GM12878 (cell line): ENCODE results near the gene SCN11A. TPM values are rescaled to one million over a fixed set of nuclear protein-coding genes. Genes with fewer than 3 reads are reported as not detected.

ENCODE experiments used
- ASH2L ChIP-seq: fragments of 300-600, 200-600 bp; sonication (generic); IDR thresholded peaks from 2 replicates; pipeline ENCODE4 v1.6.1; 2017; ENCODE audit warnings: low read depth, mild to moderate bottlenecking, borderline replicate concordance
- BHLHE40 ChIP-seq, 2 experiments: fragments of 450-650 bp in 1 of 2; IDR thresholded peaks; 2 replicates each; pipeline ENCODE4 v1.6.1; 2011 to 2017; ENCODE audit warnings: low read depth in 2 of 2, borderline replicate concordance in 1 of 2, improper control_type of control experiment in 1 of 2, low read length in 1 of 2, mild to moderate bottlenecking in 1 of 2
- CREM ChIP-seq: IDR thresholded peaks from 2 replicates; pipeline ENCODE4 v1.6.1; 2014; ENCODE audit warnings: antibody characterized with exemption, low read depth
- DPF2 ChIP-seq: fragments of 450-650 bp; IDR thresholded peaks from 2 replicates; pipeline ENCODE4 v1.6.1; 2017; ENCODE audit warnings: mild to moderate bottlenecking
- FOXK2 ChIP-seq: fragments of 450-650 bp; IDR thresholded peaks from 2 replicates; pipeline ENCODE4 v1.6.1; 2017; ENCODE audit warnings: mild to moderate bottlenecking, moderate library complexity
- HCFC1 ChIP-seq: fragments of 150-350 bp; IDR thresholded peaks from 2 replicates; pipeline ENCODE4 v1.6.1; 2014; ENCODE audit warnings: low read length
- KLF5 ChIP-seq: fragments of 450-650 bp; IDR thresholded peaks from 2 replicates; pipeline ENCODE4 v1.6.1; 2014; ENCODE audit warnings: mild to moderate bottlenecking; ENCODE audit not compliant: partially characterized antibody
- MXI1 ChIP-seq: fragments of 150-350 bp; IDR thresholded peaks from 2 replicates; pipeline ENCODE4 v1.6.1; 2011; ENCODE audit warnings: low read depth, mild to moderate bottlenecking, inconsistent platforms, low read length, improper control_type of control experiment
- NFXL1 ChIP-seq: fragments of 450-650 bp; IDR thresholded peaks from 2 replicates; pipeline ENCODE4 v1.6.1; 2017; ENCODE audit warnings: antibody characterized with exemption, mild to moderate bottlenecking, borderline replicate concordance
- POLR2AphosphoS5 ChIP-seq: IDR thresholded peaks from 2 replicates; pipeline ENCODE4 v1.6.1; 2011; ENCODE audit warnings: mild to moderate bottlenecking, low read length, inconsistent platforms
- RAD21 ChIP-seq: IDR thresholded peaks from 2 replicates; pipeline ENCODE4 v1.6.1; 2011; ENCODE audit warnings: mild to moderate bottlenecking, low read depth, low read length, moderate library complexity; ENCODE audit not compliant: insufficient read depth
- RELA ChIP-seq: fragments of 450-650 bp; IDR thresholded peaks from 2 replicates; pipeline ENCODE4 v1.8.0; 2014; ENCODE audit warnings: borderline replicate concordance; ENCODE audit not compliant: partially characterized antibody
- RFX5 ChIP-seq: IDR thresholded peaks from 2 replicates; pipeline ENCODE4 v1.6.1; 2011; ENCODE audit warnings: low read depth, low read length, improper control_type of control experiment
- RUNX3 ChIP-seq: IDR thresholded peaks from 2 replicates; pipeline ENCODE4 v1.6.1; 2012; ENCODE audit warnings: low read length, inconsistent platforms
- SMC3 ChIP-seq: IDR thresholded peaks from 2 replicates; pipeline ENCODE4 v1.6.1; 2011; ENCODE audit warnings: low read length, improper control_type of control experiment, borderline replicate concordance
- SPI1 ChIP-seq: IDR thresholded peaks from 2 replicates; pipeline ENCODE4 v1.6.1; 2011; ENCODE audit warnings: low read depth, mild to moderate bottlenecking, low read length, moderate library complexity, borderline replicate concordance; ENCODE audit not compliant: insufficient read depth
- SRF ChIP-seq, 2 experiments: IDR thresholded peaks; 2 replicates each; pipeline ENCODE4 v1.6.1; 2011; ENCODE audit warnings: low read depth in 2 of 2, low read length in 2 of 2, mild to moderate bottlenecking in 1 of 2, moderate library complexity in 1 of 2
- TCF3 ChIP-seq: IDR thresholded peaks from 2 replicates; pipeline ENCODE4 v1.6.1; 2012; ENCODE audit warnings: low read depth, mild to moderate bottlenecking, low read length, borderline replicate concordance; ENCODE audit not compliant: insufficient read depth
- polyA plus RNA-seq, 11 experiments: library from polyadenylated mRNA; depleted of rRNA in 4 of 11; unstranded in 6 of 11; stranded (reverse) in 5 of 11; fragments of >200 nt; fragmentation: Nextera tagmentation in 4 of 11; fragmentation: Illumina TruSeq in 1 of 11; extraction: Ambion mirVana in 4 of 11; extraction: Trizol in 1 of 11; gene quantifications; 1 replicate in 1 of 11; 2 replicates in 10 of 11; pipeline versions ENCODE4 v1.2.1 to v1.2.3, GENCODE V29; 2011 to 2016; ENCODE audit warnings: inconsistent platforms in 2 of 11, missing spikeins in 2 of 11, low read depth in 1 of 11
- total RNA-seq, 4 experiments: library from RNA; depleted of rRNA in 3 of 4; stranded (reverse); fragments of >200 nt in 3 of 4; fragmentation: Illumina TruSeq in 1 of 4; extraction: Trizol in 1 of 4; gene quantifications; 2 replicates each; pipeline versions ENCODE4 v1.2.1 to v1.2.3, GENCODE V29; 2013 to 2021
- TF ChIP-seq, protein P1 (sequence below): fragments of 450-650 bp; formaldehyde crosslinking; IDR thresholded peaks from 2 replicates; pipeline ENCODE4 v1.4.0; 2020; ENCODE audit warnings: mild to moderate bottlenecking, moderate library complexity
- TF ChIP-seq, protein P2 (sequence below): IDR thresholded peaks from 2 replicates; pipeline ENCODE4 v1.6.1; 2012; ENCODE audit warnings: low read depth, low read length, improper control_type of control experiment
- TF ChIP-seq, protein P3 (sequence below): fragments of 450-650 bp; IDR thresholded peaks from 2 replicates; pipeline ENCODE4 v1.6.1; 2017; ENCODE audit warnings: mild to moderate bottlenecking, moderate library complexity

SCN11A gene
- total and polyA plus RNA-seq, 10 of the 15 experiments (the other 5 are each of a cell fraction or from before 2014, with no cell fraction given): under 0.01 to 0.14 (median 0.03) TPM; not detected in 4

DNA sequence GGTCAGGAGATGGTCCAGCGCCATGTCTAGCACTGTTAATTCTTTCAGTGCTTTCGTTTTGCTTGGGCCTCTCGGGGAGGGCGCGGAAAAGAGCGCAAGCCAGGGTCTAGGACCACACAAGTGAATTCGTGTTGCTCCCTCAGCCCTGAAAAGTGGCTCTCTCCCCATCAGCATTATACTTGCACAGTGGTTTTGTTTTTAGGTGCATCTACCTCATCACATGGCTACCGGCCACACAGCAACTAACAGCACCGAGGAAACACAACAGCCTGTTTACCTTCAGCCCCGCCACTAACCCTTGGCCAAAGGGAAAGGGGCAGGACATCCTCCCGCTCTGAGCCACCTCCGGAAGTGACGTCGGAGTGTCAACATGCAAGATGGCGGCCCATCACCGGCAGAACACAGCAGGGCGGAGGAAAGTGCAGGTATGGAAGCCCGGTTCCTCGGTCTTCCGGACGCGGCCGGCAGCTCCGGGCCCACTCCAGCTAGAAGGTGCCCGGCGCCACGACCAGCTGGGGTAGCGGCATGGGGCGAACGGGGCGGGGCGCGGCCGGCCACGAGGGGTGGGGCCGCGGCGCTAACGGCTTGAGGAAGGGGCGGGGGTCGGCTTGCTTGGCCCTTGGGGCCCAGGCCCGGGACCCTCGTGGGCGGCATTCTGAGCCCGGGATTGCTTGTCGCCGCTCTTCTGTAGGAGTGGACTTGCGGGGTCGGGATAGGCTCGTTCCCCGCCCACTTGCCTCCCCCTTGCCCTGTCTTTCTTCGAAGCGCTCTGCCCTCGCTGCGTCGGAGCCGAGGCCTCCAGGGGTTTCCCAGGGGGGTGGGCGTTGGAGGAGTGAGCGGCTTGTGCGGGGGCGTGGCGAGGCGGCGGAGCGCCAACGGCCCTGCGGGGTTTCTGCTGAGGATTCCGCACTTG is at the start of gene SCN11A, which contains the start of gene WDR48 (continued):
- TF ChIP-seq, protein P1, sequence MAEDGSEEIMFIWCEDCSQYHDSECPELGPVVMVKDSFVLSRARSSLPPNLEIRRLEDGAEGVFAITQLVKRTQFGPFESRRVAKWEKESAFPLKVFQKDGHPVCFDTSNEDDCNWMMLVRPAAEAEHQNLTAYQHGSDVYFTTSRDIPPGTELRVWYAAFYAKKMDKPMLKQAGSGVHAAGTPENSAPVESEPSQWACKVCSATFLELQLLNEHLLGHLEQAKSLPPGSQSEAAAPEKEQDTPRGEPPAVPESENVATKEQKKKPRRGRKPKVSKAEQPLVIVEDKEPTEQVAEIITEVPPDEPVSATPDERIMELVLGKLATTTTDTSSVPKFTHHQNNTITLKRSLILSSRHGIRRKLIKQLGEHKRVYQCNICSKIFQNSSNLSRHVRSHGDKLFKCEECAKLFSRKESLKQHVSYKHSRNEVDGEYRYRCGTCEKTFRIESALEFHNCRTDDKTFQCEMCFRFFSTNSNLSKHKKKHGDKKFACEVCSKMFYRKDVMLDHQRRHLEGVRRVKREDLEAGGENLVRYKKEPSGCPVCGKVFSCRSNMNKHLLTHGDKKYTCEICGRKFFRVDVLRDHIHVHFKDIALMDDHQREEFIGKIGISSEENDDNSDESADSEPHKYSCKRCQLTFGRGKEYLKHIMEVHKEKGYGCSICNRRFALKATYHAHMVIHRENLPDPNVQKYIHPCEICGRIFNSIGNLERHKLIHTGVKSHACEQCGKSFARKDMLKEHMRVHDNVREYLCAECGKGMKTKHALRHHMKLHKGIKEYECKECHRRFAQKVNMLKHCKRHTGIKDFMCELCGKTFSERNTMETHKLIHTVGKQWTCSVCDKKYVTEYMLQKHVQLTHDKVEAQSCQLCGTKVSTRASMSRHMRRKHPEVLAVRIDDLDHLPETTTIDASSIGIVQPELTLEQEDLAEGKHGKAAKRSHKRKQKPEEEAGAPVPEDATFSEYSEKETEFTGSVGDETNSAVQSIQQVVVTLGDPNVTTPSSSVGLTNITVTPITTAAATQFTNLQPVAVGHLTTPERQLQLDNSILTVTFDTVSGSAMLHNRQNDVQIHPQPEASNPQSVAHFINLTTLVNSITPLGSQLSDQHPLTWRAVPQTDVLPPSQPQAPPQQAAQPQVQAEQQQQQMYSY (CRISPR knock-in tag): no peak
- TF ChIP-seq, protein P2, sequence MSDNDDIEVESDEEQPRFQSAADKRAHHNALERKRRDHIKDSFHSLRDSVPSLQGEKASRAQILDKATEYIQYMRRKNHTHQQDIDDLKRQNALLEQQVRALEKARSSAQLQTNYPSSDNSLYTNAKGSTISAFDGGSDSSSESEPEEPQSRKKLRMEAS: peak; percentile 61; the same call in 1 of the 2 replicates
- TF ChIP-seq CREM (peak; percentile 98), FOXK2 (peak; percentile 96), ASH2L (peak; percentile 88; the same call in 1 of the 2 replicates), MXI1 (peak; percentile 58; the same call in 1 of the 2 replicates), RUNX3 (peak; percentile 53), RAD21 (no peak), SRF (IDR thresholded peaks at IDR 0.05; ENCODE audit: low read depth in 2 of 2, low read length in 2 of 2) (no peak), RELA (peak; percentile 45), TCF3 (peak; percentile 42; the same call in 1 of the 2 replicates), BHLHE40 (IDR thresholded peaks at IDR 0.05; ENCODE audit: borderline replicate concordance in 1 of 2, low read depth in 2 of 2, low read length in 1 of 2) (0 out of 4 replicates have a peak, but pooled peaks of 1 of the 2 experiments have one; percentile 11), DPF2 (peak; percentile 34), POLR2AphosphoS5 (peak; percentile 95), HCFC1 (peak; percentile 55; the same call in 1 of the 2 replicates), NFXL1 (no peak), SMC3 (no peak), SPI1 (0 out of 2 replicates have a peak, but pooled peaks have one; percentile 23), KLF5 (peak; percentile 90), RFX5 (peak; percentile 58; the same call in 1 of the 2 replicates)
- TF ChIP-seq, protein P3, sequence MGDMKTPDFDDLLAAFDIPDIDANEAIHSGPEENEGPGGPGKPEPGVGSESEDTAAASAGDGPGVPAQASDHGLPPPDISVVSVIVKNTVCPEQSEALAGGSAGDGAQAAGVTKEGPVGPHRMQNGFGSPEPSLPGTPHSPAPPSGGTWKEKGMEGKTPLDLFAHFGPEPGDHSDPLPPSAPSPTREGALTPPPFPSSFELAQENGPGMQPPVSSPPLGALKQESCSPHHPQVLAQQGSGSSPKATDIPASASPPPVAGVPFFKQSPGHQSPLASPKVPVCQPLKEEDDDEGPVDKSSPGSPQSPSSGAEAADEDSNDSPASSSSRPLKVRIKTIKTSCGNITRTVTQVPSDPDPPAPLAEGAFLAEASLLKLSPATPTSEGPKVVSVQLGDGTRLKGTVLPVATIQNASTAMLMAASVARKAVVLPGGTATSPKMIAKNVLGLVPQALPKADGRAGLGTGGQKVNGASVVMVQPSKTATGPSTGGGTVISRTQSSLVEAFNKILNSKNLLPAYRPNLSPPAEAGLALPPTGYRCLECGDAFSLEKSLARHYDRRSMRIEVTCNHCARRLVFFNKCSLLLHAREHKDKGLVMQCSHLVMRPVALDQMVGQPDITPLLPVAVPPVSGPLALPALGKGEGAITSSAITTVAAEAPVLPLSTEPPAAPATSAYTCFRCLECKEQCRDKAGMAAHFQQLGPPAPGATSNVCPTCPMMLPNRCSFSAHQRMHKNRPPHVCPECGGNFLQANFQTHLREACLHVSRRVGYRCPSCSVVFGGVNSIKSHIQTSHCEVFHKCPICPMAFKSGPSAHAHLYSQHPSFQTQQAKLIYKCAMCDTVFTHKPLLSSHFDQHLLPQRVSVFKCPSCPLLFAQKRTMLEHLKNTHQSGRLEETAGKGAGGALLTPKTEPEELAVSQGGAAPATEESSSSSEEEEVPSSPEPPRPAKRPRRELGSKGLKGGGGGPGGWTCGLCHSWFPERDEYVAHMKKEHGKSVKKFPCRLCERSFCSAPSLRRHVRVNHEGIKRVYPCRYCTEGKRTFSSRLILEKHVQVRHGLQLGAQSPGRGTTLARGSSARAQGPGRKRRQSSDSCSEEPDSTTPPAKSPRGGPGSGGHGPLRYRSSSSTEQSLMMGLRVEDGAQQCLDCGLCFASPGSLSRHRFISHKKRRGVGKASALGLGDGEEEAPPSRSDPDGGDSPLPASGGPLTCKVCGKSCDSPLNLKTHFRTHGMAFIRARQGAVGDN: peak; percentile 84
